Esophagus squamous epithelium (tissue), 5 donors: ENCODE measurements around the gene MRFAP1L1. TPM values are rescaled to one million over a fixed set of nuclear protein-coding genes. Genes with fewer than 3 reads are reported as not detected.
"Not testable (repeated sequence)": the region's sequence is repeated elsewhere in the genome, so short reads cannot be mapped to it uniquely, and the experiment has no call there.

Experiments
- DNase-seq: peaks from one replicate; lab custom pipeline; 2025; lab: John Stamatoyannopoulos, UW
- H3K27ac ChIP-seq, 4 donors: fragments of 200-600 bp; sonication (generic); one replicate each; pipeline ENCODE4 v1.5.1; 2016 to 2019; ENCODE audit warnings: mild to moderate bottlenecking in 1 of 4
- H3K27me3 ChIP-seq, 4 donors: fragments of 200-600 bp; sonication (generic); 1 replicate in 3 of 4; 2 replicates in 1 of 4; pipeline versions ENCODE4 v1.5.1 to v1.6.0; 2017 to 2021; ENCODE audit warnings: antibody characterized with exemption in 1 of 4
- H3K36me3 ChIP-seq, 3 donors: fragments of 200-600 bp; sonication (generic); one replicate each; pipeline ENCODE4 v1.5.1; 2016 to 2019
- H3K4me1 ChIP-seq, 3 donors: fragments of 200-600 bp; sonication (generic); one replicate each; pipeline ENCODE4 v1.5.1; 2017 to 2019
- H3K4me3 ChIP-seq, 4 donors: fragments of 200-600 bp; sonication (generic); 1 replicate in 3 of 4; 2 replicates in 1 of 4; pipeline ENCODE4 v1.5.1; 2016 to 2019; ENCODE audit warnings: mild to moderate bottlenecking in 2 of 4, moderate library complexity in 1 of 4
- H3K9me3 ChIP-seq, 3 donors: fragments of 200-600 bp; sonication (generic); one replicate each; pipeline ENCODE4 v1.5.1; 2016 to 2019
- POLR2A ChIP-seq, 4 donors: fragments of 450-650 bp; IDR thresholded peaks; one replicate each; pipeline ENCODE4 v1.6.1; 2017; ENCODE audit warnings: antibody characterized with exemption in 4 of 4, mild to moderate bottlenecking in 4 of 4, moderate library complexity in 3 of 4
- WGBS, 2 donors: methylation state at CpG; one replicate each; pipeline ENCODE4 v1.1.5; 2018; 5-methylcytosine and 5-hydroxymethylcytosine counted together
- intact Hi-C: fragments of 100-400 bp; cut with DNase I; formaldehyde crosslinking; loops from one replicate; pipeline ENCODE4 v1.15.0; 2022
- total RNA-seq, 4 donors: library from RNA; depleted of rRNA; stranded (reverse); fragments of >200 nt; gene quantifications; one replicate each; pipeline ENCODE4 v1.1.0, GENCODE V29; 2016
- TF ChIP-seq, protein P1 (sequence below), 6 experiments: fragments of 450-650 bp in 4 of 6; fragments of 200-600 bp in 2 of 6; sonication (generic) in 2 of 6; IDR thresholded peaks; one replicate each; pipeline ENCODE4 v1.5.1; 2016 to 2019; ENCODE audit warnings: antibody characterized with exemption in 6 of 6, mild to moderate bottlenecking in 4 of 6, moderate library complexity in 4 of 6
- donor health status: DM: yes; HTN: yes; CAD: no.

MRFAP1L1 gene
- total RNA-seq, 4 donors from 2014 or later = 29.5 to 63.5 (median 48.2) TPM

DNA sequence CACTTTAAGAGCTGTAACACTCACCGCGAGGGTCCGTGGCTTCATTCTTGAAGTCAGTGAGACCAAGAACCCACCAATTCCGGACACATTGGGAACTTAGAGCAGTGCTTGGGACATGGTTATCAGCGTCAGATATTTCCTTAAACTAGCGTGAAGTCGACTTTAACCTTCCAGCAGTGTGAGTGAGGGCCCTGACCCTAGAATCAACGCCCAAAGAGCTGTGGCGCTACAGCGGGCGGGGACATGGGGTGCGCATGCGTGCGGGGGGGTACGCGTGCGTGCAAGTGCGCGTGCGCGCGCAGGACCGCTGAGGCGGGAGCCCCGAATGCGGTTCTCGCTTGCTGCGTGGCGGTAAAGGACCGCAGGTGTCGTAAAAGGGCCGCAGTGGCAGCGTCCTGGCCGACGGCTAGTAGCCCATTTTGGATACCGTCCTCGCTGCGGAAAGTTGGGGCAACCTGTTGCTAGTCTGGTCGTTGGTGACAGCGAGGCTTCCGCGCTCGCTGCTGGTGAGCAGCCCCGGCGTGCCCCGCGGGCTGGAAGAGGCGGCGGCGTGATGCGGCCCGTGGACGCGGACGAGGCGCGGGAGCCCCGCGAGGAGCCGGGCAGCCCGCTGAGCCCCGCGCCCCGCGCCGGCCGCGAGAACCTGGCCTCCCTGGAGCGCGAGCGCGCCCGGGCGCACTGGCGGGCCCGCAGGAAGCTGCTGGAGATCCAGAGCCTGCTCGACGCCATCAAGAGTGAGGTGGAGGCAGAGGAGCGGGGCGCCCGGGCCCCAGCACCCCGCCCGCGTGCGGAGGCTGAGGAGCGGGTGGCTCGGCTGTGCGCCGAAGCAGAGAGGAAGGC is 35.8 kb downstream of the MRFAP1L1 start:
- H3K4me3 ChIP-seq = peak overlapping the region; percentile 58 to 89 (median 78)
- 0 to 2% methylated on average over 33 to 37 of the region's 89 CpGs for WGBS, 2 donors
- H3K27ac ChIP-seq = peak overlapping the region; percentile 75 to 95 (median 84)
- DNase-seq = peak; percentile 69
- TF ChIP-seq, protein P1, sequence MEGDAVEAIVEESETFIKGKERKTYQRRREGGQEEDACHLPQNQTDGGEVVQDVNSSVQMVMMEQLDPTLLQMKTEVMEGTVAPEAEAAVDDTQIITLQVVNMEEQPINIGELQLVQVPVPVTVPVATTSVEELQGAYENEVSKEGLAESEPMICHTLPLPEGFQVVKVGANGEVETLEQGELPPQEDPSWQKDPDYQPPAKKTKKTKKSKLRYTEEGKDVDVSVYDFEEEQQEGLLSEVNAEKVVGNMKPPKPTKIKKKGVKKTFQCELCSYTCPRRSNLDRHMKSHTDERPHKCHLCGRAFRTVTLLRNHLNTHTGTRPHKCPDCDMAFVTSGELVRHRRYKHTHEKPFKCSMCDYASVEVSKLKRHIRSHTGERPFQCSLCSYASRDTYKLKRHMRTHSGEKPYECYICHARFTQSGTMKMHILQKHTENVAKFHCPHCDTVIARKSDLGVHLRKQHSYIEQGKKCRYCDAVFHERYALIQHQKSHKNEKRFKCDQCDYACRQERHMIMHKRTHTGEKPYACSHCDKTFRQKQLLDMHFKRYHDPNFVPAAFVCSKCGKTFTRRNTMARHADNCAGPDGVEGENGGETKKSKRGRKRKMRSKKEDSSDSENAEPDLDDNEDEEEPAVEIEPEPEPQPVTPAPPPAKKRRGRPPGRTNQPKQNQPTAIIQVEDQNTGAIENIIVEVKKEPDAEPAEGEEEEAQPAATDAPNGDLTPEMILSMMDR (IDR thresholded peaks at IDR 0.05) = peak in 1 of 6 experiments; percentile 53
- peak in 3 of 4 donors; percentile 43 to 72 (median 52) for TF ChIP-seq POLR2A (IDR thresholded peaks at IDR 0.05)
- intact Hi-C loops = no loop called here
- H3K27me3 ChIP-seq = no peaks in the 10 kb centered on the region
- H3K36me3 ChIP-seq = peaks cover 0 to 41% (median 0%) of the 10 kb centered on the region in 3 donors
- H3K4me1 ChIP-seq = peaks cover 22 to 59% (median 26%) of the 10 kb centered on the region in 3 donors
- no peaks in the 10 kb centered on the region for H3K9me3 ChIP-seq

- intact Hi-C loops, DNase-seq, H3K9me3 ChIP-seq, H3K27me3 ChIP-seq: not testable (repeated sequence)
- WGBS, 2 donors = 33 to 58% methylated on average over 2 to 10 of the region's 14 CpGs
- peak in 1 of 4 donors; percentile 58 for TF ChIP-seq POLR2A (IDR thresholded peaks at IDR 0.05)
- H3K4me3 ChIP-seq = peak overlapping the region; percentile 58 to 89 (median 78)
- peaks cover 22 to 63% (median 26%) of the 10 kb centered on the region in 3 donors for H3K4me1 ChIP-seq
- peaks cover 0 to 44% (median 0%) of the 10 kb centered on the region in 3 donors for H3K36me3 ChIP-seq
- peak overlapping the region; percentile 75 to 95 (median 84) for H3K27ac ChIP-seq
Measured at GRCh38 chr4:6673191-6673659, 36.4 kb downstream of the MRFAP1L1 start.

- peaks cover 0 to 46% (median 0%) of the 10 kb centered on the region in 3 donors for H3K36me3 ChIP-seq
- H3K4me1 ChIP-seq = peaks cover 22 to 66% (median 26%) of the 10 kb centered on the region in 3 donors
- H3K9me3 ChIP-seq, DNase-seq, intact Hi-C loops, H3K27me3 ChIP-seq: not testable (repeated sequence)
- peak overlapping the region in 1 of 4 donors; percentile 89 for H3K4me3 ChIP-seq
- H3K27ac ChIP-seq = peak overlapping the region in 1 of 4 donors; percentile 95
- no CpG with 5 or more reads among the region's 34 CpGs for WGBS, 2 donors
Measured at GRCh38 chr4:6672541-6673190, 37.0 kb downstream of the MRFAP1L1 start.

DNA sequence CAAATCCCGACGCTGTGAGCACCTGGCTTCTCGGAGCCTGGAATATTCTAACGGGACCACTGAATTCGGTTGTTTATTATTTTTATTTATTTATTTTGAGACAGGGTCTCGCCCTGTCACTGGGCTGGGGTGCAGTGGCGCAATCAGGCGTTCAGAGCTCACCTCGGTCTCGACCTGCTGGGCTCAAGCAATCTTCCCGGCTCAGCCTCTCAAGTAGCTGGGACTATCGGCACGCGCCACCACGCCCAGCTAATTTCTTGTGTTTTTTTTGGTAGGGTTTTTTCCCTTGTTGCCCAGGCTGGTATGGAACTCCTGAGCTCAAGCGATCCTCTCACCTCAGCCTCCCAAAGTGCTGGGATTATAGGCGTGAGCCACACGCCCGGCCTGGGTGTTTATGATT is 37.5 kb downstream of the MRFAP1L1 start:
- intact Hi-C loops = no loop called here
- no peak for TF ChIP-seq POLR2A (IDR thresholded peaks at IDR 0.05)
- TF ChIP-seq, protein P1 (IDR thresholded peaks at IDR 0.05) = no peak
- Histone ChIP-seq H3K4me1 (peaks cover 21 to 61% (median 24%) of the 10 kb centered on the region in 3 donors), H3K4me3 (no peak overlapping the region), H3K36me3 (peaks cover 0 to 41% (median 0%) of the 10 kb centered on the region in 3 donors), H3K9me3 (no peaks in the 10 kb centered on the region), H3K27me3 (no peaks in the 10 kb centered on the region), H3K27ac (no peak overlapping the region)
- DNase-seq = no peak
- WGBS, 2 donors = 94 to 96% methylated on average over 14 to 15 of the region's 19 CpGs

DNA sequence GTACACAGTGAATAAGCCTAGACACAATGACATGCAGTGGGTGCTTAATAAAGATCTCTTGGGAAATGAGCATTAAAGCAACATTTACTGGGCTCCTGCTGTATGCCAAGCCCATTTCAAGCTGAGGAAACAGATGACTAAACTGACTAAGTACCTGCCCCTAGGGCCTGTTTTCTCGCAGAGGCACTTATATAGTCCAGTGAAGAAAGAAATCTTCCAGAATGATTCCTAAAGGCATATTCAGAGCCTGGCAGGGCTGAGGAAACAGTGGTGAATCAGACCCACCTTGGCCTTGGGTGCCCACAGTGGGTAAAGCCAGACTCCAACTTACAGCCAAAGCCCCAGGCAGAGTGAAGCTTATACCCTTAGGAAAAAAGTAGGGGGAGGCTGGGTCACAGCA is 38.0 kb downstream of the MRFAP1L1 start:
- Histone ChIP-seq H3K9me3 (no peaks in the 10 kb centered on the region), H3K36me3 (peaks cover 0 to 36% (median 0%) of the 10 kb centered on the region in 3 donors), H3K27me3 (no peaks in the 10 kb centered on the region), H3K27ac (no peak overlapping the region), H3K4me1 (peaks cover 16 to 56% (median 19%) of the 10 kb centered on the region in 3 donors), H3K4me3 (no peak overlapping the region)
- intact Hi-C loops = no loop called here
- no peak for TF ChIP-seq POLR2A (IDR thresholded peaks at IDR 0.05)
- TF ChIP-seq, protein P1 (IDR thresholded peaks at IDR 0.05) = no peak
- 40 to 43% methylated on average over 1 of the region's 1 CpG for WGBS, 2 donors
- DNase-seq = no peak
